HepG2 (cell line): ENCODE measurements around the gene ATG4B. TPM values are rescaled to one million over a fixed set of nuclear protein-coding genes. Genes with fewer than 3 reads are reported as not detected.

Experiments used
- ATAC-seq: fragments of 200-7000 bp; cut with Tn5 transposase; 3 replicates; pipeline ENCODE4 v1.9.1; 2020; ENCODE audit warnings: mild to moderate bottlenecking, moderate library complexity
- BruUV-seq: library from RNA; stranded (reverse); fragments of 400-500 nt; replicated peaks from 2 replicates; lab custom pipeline; 2021; lab: Mats Ljungman, UMichigan
- CTCF ChIA-PET: fragments of 300-600 bp; formaldehyde crosslinking; extraction: SDS; loops from one replicate; lab custom pipeline; 2021; ENCODE audit warnings: low total read pairs, inconsistent platforms, low intra/inter-chr PET ratio; lab: Yijun Ruan, JAX
- POLR2A ChIA-PET: fragments of 350-600 bp; sonication (Branson Sonifier 250); formaldehyde crosslinking; loops from one replicate; lab custom pipeline; 2020; ENCODE audit warnings: antibody characterized with exemption, inconsistent platforms; lab: Yijun Ruan, JAX
- DNase-seq: peaks from one replicate; pipeline ENCODE4 v3.0.0-alpha.2; 2015; ENCODE audit warnings: low spot score
- FAIRE-seq: peaks from 3 replicates; lab custom pipeline; 2011; peaks lifted over from hg19 to GRCh38; lab: Jason Lieb, UNC
- H2AFZ ChIP-seq: one replicate; pipeline ENCODE4 v1.6.1; 2011; ENCODE audit warnings: low read length, inconsistent platforms
- H3K27ac ChIP-seq: fragments of 300-600 bp; 3 replicates; pipeline ENCODE4 v1.8.0; 2011; ENCODE audit warnings: mixed run types, mild to moderate bottlenecking, mixed read lengths, low read length, inconsistent platforms; ENCODE audit not compliant: insufficient read depth; ENCODE audit errors: extremely low read length
- H3K27me3 ChIP-seq, 2 experiments: fragments of 200-600 bp in 1 of 2; 2 replicates in 1 of 2; 3 replicates in 1 of 2; pipeline versions ENCODE4 v1.6.0 to v1.8.0; 2011; ENCODE audit warnings: low read length in 2 of 2, mild to moderate bottlenecking in 2 of 2, moderate library complexity in 2 of 2, inconsistent platforms in 1 of 2; ENCODE audit not compliant: insufficient read depth in 2 of 2, control insufficient read depth in 1 of 2
- H3K36me3 ChIP-seq, 2 experiments: fragments of 200-600 bp in 1 of 2; replicated peaks in 1 of 2; 2 replicates in 1 of 2; 3 replicates in 1 of 2; pipeline versions ENCODE4 v1.5.1 to v1.8.0; 2011; ENCODE audit warnings: low read length in 2 of 2, inconsistent platforms in 1 of 2; ENCODE audit not compliant: insufficient read depth in 2 of 2, control insufficient read depth in 1 of 2
- H3K4me1 ChIP-seq: 2 replicates; pipeline ENCODE4 v1.5.1; 2012; ENCODE audit warnings: low read length, inconsistent platforms; ENCODE audit not compliant: insufficient read depth
- H3K4me2 ChIP-seq: 2 replicates; pipeline ENCODE4 v1.6.0; 2011; ENCODE audit warnings: low read depth, low read length, inconsistent platforms
- H3K4me3 ChIP-seq, 3 experiments: fragments of 200-600 bp in 1 of 3; sonication (generic), shearing (Covaris generic) in 1 of 3; replicated peaks in 1 of 3; 2 replicates each; pipeline ENCODE4 v1.5.1; 2011 to 2016; ENCODE audit warnings: low read length in 3 of 3, inconsistent platforms in 2 of 3, low read depth in 2 of 3, mild to moderate bottlenecking in 2 of 3, control low read depth in 1 of 3, mixed read lengths in 1 of 3; ENCODE audit not compliant: insufficient read depth in 1 of 3
- H3K79me2 ChIP-seq: one replicate; pipeline ENCODE4 v1.6.1; 2011; ENCODE audit warnings: low read length, inconsistent platforms; ENCODE audit not compliant: insufficient read depth
- H3K9ac ChIP-seq: 2 replicates; pipeline ENCODE4 v1.6.0; 2011; ENCODE audit warnings: mild to moderate bottlenecking, low read depth, low read length, inconsistent platforms; ENCODE audit not compliant: insufficient read depth
- H3K9me3 ChIP-seq: 2 replicates; pipeline ENCODE4 v1.5.1; 2012; ENCODE audit warnings: mild to moderate bottlenecking, low read length
- H4K20me1 ChIP-seq: 2 replicates; pipeline ENCODE4 v1.6.0; 2011; ENCODE audit warnings: inconsistent platforms, mild to moderate bottlenecking, low read length, moderate library complexity; ENCODE audit not compliant: insufficient read depth
- IKZF5 ChIP-seq: IDR thresholded peaks from 2 replicates; pipeline ENCODE4 v1.6.1; 2018; ENCODE audit warnings: missing genetic modification reagents, mild to moderate bottlenecking, missing compliant biosample characterization
- KDM5A ChIP-seq: fragments of 200-600 bp; sonication (generic); IDR thresholded peaks from 2 replicates; pipeline ENCODE4 v1.7.0; 2018; ENCODE audit warnings: antibody characterized with exemption, mild to moderate bottlenecking, low read length, borderline replicate concordance
- KDM5B ChIP-seq: sonication (generic); formaldehyde crosslinking; IDR thresholded peaks from 2 replicates; pipeline ENCODE4 v1.4.0; 2020; ENCODE audit warnings: missing genetic modification reagents, mild to moderate bottlenecking, borderline replicate concordance
- TBX3 ChIP-seq: fragments of 450-650 bp; IDR thresholded peaks from 2 replicates; pipeline ENCODE4 v1.6.1; 2017; ENCODE audit warnings: antibody characterized with exemption, mild to moderate bottlenecking, inconsistent platforms, borderline replicate concordance
- ZC3H13 ChIP-seq: sonication (generic); formaldehyde crosslinking; IDR thresholded peaks from 2 replicates; pipeline ENCODE4 v1.8.1; 2023; ENCODE audit warnings: mild to moderate bottlenecking, missing genetic modification reagents, moderate library complexity
- ZNF138 ChIP-seq: sonication (generic); formaldehyde crosslinking; IDR thresholded peaks from 2 replicates; pipeline ENCODE4 v1.5.0; 2020; ENCODE audit warnings: mild to moderate bottlenecking, low read depth, missing genetic modification reagents
- ZNF260 ChIP-seq: sonication (generic); formaldehyde crosslinking; IDR thresholded peaks from 2 replicates; pipeline ENCODE4 v1.4.0; 2020; ENCODE audit warnings: missing genetic modification reagents, low read depth, mild to moderate bottlenecking, borderline replicate concordance
- ZNF296 ChIP-seq: sonication (generic); formaldehyde crosslinking; conservative IDR thresholded peaks from 2 replicates; pipeline ENCODE4 v1.5.0; 2020; ENCODE audit warnings: mild to moderate bottlenecking, missing genetic modification reagents
- ZNF34 ChIP-seq: sonication (generic); formaldehyde crosslinking; IDR thresholded peaks from 2 replicates; pipeline ENCODE4 v1.4.0; 2020; ENCODE audit warnings: mild to moderate bottlenecking, missing genetic modification reagents, borderline replicate concordance
- ZNF496 ChIP-seq: sonication (generic); formaldehyde crosslinking; IDR thresholded peaks from 2 replicates; pipeline ENCODE4 v1.8.1; 2023; ENCODE audit warnings: mild to moderate bottlenecking, moderate library complexity, missing genetic modification reagents; ENCODE audit not compliant: insufficient replicate concordance
- ZNF510 ChIP-seq: sonication (generic); formaldehyde crosslinking; IDR thresholded peaks from 2 replicates; pipeline ENCODE4 v1.4.0; 2020; ENCODE audit warnings: low read depth, mild to moderate bottlenecking, missing genetic modification reagents
- ZNF547 ChIP-seq: sonication (generic); formaldehyde crosslinking; IDR thresholded peaks from 2 replicates; pipeline ENCODE4 v1.5.1; 2020; ENCODE audit warnings: mild to moderate bottlenecking, missing genetic modification reagents
- ZNF563 ChIP-seq: sonication (generic); formaldehyde crosslinking; IDR thresholded peaks from 2 replicates; pipeline ENCODE4 v1.8.0; 2022; ENCODE audit warnings: mild to moderate bottlenecking, moderate library complexity, missing genetic modification reagents
- ZNF619 ChIP-seq: sonication (generic); formaldehyde crosslinking; IDR thresholded peaks from 2 replicates; pipeline ENCODE4 v1.4.0; 2020; ENCODE audit warnings: mild to moderate bottlenecking, missing genetic modification reagents
- ZSCAN21 ChIP-seq: sonication (generic); formaldehyde crosslinking; IDR thresholded peaks from 2 replicates; pipeline ENCODE4 v1.8.0; 2022; ENCODE audit warnings: mild to moderate bottlenecking, missing genetic modification reagents, moderate library complexity, borderline replicate concordance
- WGBS: methylation state at CpG from one replicate; pipeline ENCODE4 v1.1.6; 2017; ENCODE audit warnings: low lambda C conversion rate; 5-methylcytosine and 5-hydroxymethylcytosine counted together
- in situ Hi-C: cut with HindIII; loops from 2 replicates; pipeline ENCODE4 v1.10.0; 2017; ENCODE audit warnings: low pct_unique_long_range_greater_than_20kb; ENCODE audit not compliant: extremely low pct_ligation_motif_present
- intact Hi-C: fragments of 100-400 bp; cut with micrococcal nuclease; formaldehyde crosslinking; loops from one replicate; pipeline ENCODE4 v1.10.0; 2022; ENCODE audit not compliant: unreplicated experiment
- polyA plus RNA-seq, 8 experiments: library from polyadenylated mRNA; depleted of rRNA in 3 of 8; stranded (reverse) in 7 of 8; unstranded in 1 of 8; fragments of >200 nt; fragmentation: Illumina TruSeq in 4 of 8; extraction: Trizol in 4 of 8; gene quantifications; 2 replicates each; pipeline versions ENCODE4 v1.2.1 to v1.2.3, GENCODE V29; 2011 to 2016; ENCODE audit warnings: low read depth in 4 of 8, missing spikeins in 1 of 8, mixed read lengths in 1 of 8; ENCODE audit not compliant: insufficient read depth in 1 of 8
- total RNA-seq, 5 experiments: library from RNA; depleted of rRNA; stranded (reverse); fragments of >200 nt; fragmentation: Illumina TruSeq; extraction: Trizol; gene quantifications; 2 replicates each; pipeline ENCODE4 v1.2.3, GENCODE V29; 2016; ENCODE audit warnings: low read depth in 1 of 5

Gene ATG4B
- total and polyA plus RNA-seq, 2 of the 13 experiments (the other 11 are each of a cell fraction or from before 2014, with no cell fraction given) = 95.5 to 239 TPM

GRCh38 chr2:241652142-241652541 lies 14.6 kb downstream of the ATG4B start:
- Histone ChIP-seq H3K4me1 (peaks cover 51% of the 10 kb centered on the region), H3K9ac (no peak overlapping the region), H2AFZ (no peak overlapping the region), H3K36me3 (peaks cover 28 to 55% of the 10 kb centered on the region in 2 experiments), H3K4me3 (no peak overlapping the region), H3K79me2 (peaks cover 62% of the 10 kb centered on the region), H3K27ac (no peak overlapping the region), H3K27me3 (no peaks in the 10 kb centered on the region), H3K9me3 (no peaks in the 10 kb centered on the region), H3K4me2 (no peak overlapping the region), H4K20me1 (no peaks in the 10 kb centered on the region)
- no peak for FAIRE-seq
- ATAC-seq = no peak
- BruUV-seq = no TSS peak
- intact Hi-C loops (no loop called here), in situ Hi-C loops (no loop called here)
- ChIA-PET CTCF (no interaction called here), POLR2A (no interaction called here)
- no peak for TF ChIP-seq ZNF34 (CRISPR knock-in tag)
- no peak for TF ChIP-seq TBX3
- TF ChIP-seq ZNF510 = no peak
- DNase-seq = no peak
- 98% methylated on average over 9 of the region's 9 CpGs for WGBS

- ATAC-seq = peak; percentile 15
These were observed 15.2 kb downstream of the ATG4B start for GRCh38 chr2:241652722-241653121.

More at GRCh38 chr2:241652722-241653121, 15.2 kb downstream of the ATG4B start:
- WGBS = 98% methylated on average over 4 of the region's 9 CpGs
- peaks cover 47% of the 10 kb centered on the region for H3K4me1 ChIP-seq
- intact Hi-C loops (no loop called here), in situ Hi-C loops (no loop called here)
- ChIA-PET CTCF (no interaction called here), POLR2A (no interaction called here)
- no TSS peak for BruUV-seq
- H3K4me2 ChIP-seq = 0 out of 2 replicates have a peak overlapping the region, but pooled peaks have one; percentile 48
- no peak for FAIRE-seq
- no peaks in the 10 kb centered on the region for H3K9me3 ChIP-seq
- peaks cover 56% of the 10 kb centered on the region for H3K79me2 ChIP-seq
- DNase-seq = no peak
- peak overlapping the region; percentile 64 for H3K27ac ChIP-seq
- H3K9ac ChIP-seq = 0 out of 2 replicates have a peak overlapping the region, but pooled peaks have one; percentile 51
- H2AFZ ChIP-seq = no peak overlapping the region
- H3K4me3 ChIP-seq = no peak overlapping the region
- H3K27me3 ChIP-seq = no peaks in the 10 kb centered on the region
- 0 out of 2 replicates have a peak, but pooled peaks have one; percentile 15 for TF ChIP-seq ZNF619
- TF ChIP-seq ZNF296 (CRISPR knock-in tag) = no peak
- no peak for TF ChIP-seq ZNF496 (CRISPR knock-in tag)
- 0 out of 2 replicates have a peak, but pooled peaks have one; percentile 3 for TF ChIP-seq ZNF563
- no peak for TF ChIP-seq KDM5A
- 0 out of 2 replicates have a peak, but pooled peaks have one; percentile 10 for TF ChIP-seq ZNF547
- TF ChIP-seq ZNF138 = no peak
- TF ChIP-seq ZC3H13 (CRISPR knock-in tag) = 0 out of 2 replicates have a peak, but pooled peaks have one; percentile 16
- TF ChIP-seq IKZF5 (CRISPR knock-in tag) = no peak
- TF ChIP-seq KDM5B (CRISPR knock-in tag) = 0 out of 2 replicates have a peak, but pooled peaks have one; percentile 32
- TF ChIP-seq ZNF260 (CRISPR knock-in tag) = no peak
- TF ChIP-seq ZSCAN21 (CRISPR knock-in tag) = 0 out of 2 replicates have a peak, but pooled peaks have one; percentile 31
- TF ChIP-seq, all 625 proteins: peak for 6
- H4K20me1 ChIP-seq = no peaks in the 10 kb centered on the region
- peaks cover 28 to 58% of the 10 kb centered on the region in 2 experiments for H3K36me3 ChIP-seq
